GM23338 (cell line): ENCODE data around the gene MFSD6. TPM values are rescaled to one million over a fixed set of nuclear protein-coding genes. Genes with fewer than 3 reads are reported as not detected.

Source experiments
- ATAC-seq: fragments of 200-7000 bp; cut with Tn5 transposase; 3 replicates; pipeline ENCODE4 v1.9.1; 2020
- DNase-seq: peaks from one replicate; pipeline ENCODE4 v3.0.0-alpha.2; 2015; ENCODE audit warnings: low spot score
- H2AFZ ChIP-seq: fragments of 200-600 bp; sonication (generic); 2 replicates; pipeline ENCODE4 v1.8.0; 2016; ENCODE audit warnings: antibody characterized with exemption, mild to moderate bottlenecking, moderate library complexity
- H3F3A ChIP-seq: fragments of 200-600 bp; sonication (generic); replicated peaks from 2 replicates; pipeline ENCODE4 v1.8.0; 2017; ENCODE audit warnings: antibody characterized with exemption, mixed run types, low read depth
- H3K27ac ChIP-seq: fragments of 200-600 bp; sonication (generic); 2 replicates; pipeline ENCODE4 v1.6.1; 2016; ENCODE audit warnings: low read depth
- H3K27me3 ChIP-seq: fragments of 200-600 bp; sonication (generic); 2 replicates; pipeline ENCODE4 v1.8.0; 2016; ENCODE audit warnings: mild to moderate bottlenecking, mixed run types, moderate library complexity; ENCODE audit not compliant: insufficient read depth
- H3K36me3 ChIP-seq: fragments of 200-600 bp; sonication (generic); 2 replicates; pipeline ENCODE4 v1.8.0; 2016; ENCODE audit warnings: mild to moderate bottlenecking; ENCODE audit not compliant: insufficient read depth
- H3K4me1 ChIP-seq: fragments of 200-600 bp; sonication (generic); 2 replicates; pipeline ENCODE4 v1.8.0; 2016; ENCODE audit warnings: mild to moderate bottlenecking, moderate library complexity; ENCODE audit not compliant: insufficient read depth
- H3K4me2 ChIP-seq: fragments of 200-600 bp; sonication (generic); 2 replicates; pipeline ENCODE4 v1.7.1; 2017; ENCODE audit warnings: mixed run types
- H3K4me3 ChIP-seq: fragments of 200-600 bp; sonication (generic); 2 replicates; pipeline ENCODE4 v1.6.1; 2016; ENCODE audit warnings: mixed run types
- H3K79me2 ChIP-seq: fragments of 200-600 bp; sonication (generic); replicated peaks from 2 replicates; pipeline ENCODE4 v1.8.0; 2017; ENCODE audit warnings: mild to moderate bottlenecking; ENCODE audit not compliant: insufficient read depth
- H3K9me2 ChIP-seq: fragments of 200-600 bp; sonication (generic); 2 replicates; pipeline ENCODE4 v1.8.0; 2017; ENCODE audit not compliant: insufficient read depth
- H4K20me1 ChIP-seq: fragments of 200-600 bp; sonication (generic); replicated peaks from 2 replicates; pipeline ENCODE4 v1.8.0; 2017; ENCODE audit warnings: mild to moderate bottlenecking; ENCODE audit not compliant: insufficient read depth
- H3K27ac Mint-ChIP-seq: 2 replicates; pipeline ENCODE4 v1.8.0; 2020; ENCODE audit warnings: inconsistent platforms, mild to moderate bottlenecking, moderate library complexity, mixed read lengths
- H3K27me3 Mint-ChIP-seq: 3 replicates; pipeline ENCODE4 v1.8.0; 2022; ENCODE audit warnings: low read depth, mild to moderate bottlenecking, moderate library complexity, mixed read lengths, inconsistent platforms; ENCODE audit not compliant: insufficient read depth, poor library complexity
- H3K36me3 Mint-ChIP-seq: 3 replicates; pipeline ENCODE4 v1.8.0; 2021; ENCODE audit warnings: low read depth, mild to moderate bottlenecking, inconsistent platforms, moderate library complexity, mixed read lengths
- H3K4me1 Mint-ChIP-seq: 3 replicates; pipeline ENCODE4 v1.8.0; 2020; ENCODE audit warnings: mild to moderate bottlenecking, inconsistent platforms, mixed read lengths
- H3K4me3 Mint-ChIP-seq: 3 replicates; pipeline ENCODE4 v1.8.0; 2021; ENCODE audit warnings: moderate library complexity, mild to moderate bottlenecking, inconsistent platforms, mixed read lengths
- H3K9me3 Mint-ChIP-seq: 3 replicates; pipeline ENCODE4 v1.8.0; 2020; ENCODE audit warnings: moderate library complexity, mild to moderate bottlenecking, inconsistent platforms, mixed read lengths
- CREB1 ChIP-seq: fragments of 250-450 bp; sonication (Bioruptor Pico); IDR thresholded peaks from 2 replicates; pipeline ENCODE4 v1.5.0; 2020; ENCODE audit warnings: low read depth, mild to moderate bottlenecking, moderate library complexity
- ETS1 ChIP-seq: IDR thresholded peaks from 2 replicates; pipeline ENCODE4 v1.6.1; 2016; ENCODE audit warnings: antibody characterized with exemption
- EZH2 ChIP-seq: fragments of 200-600 bp; sonication (generic); IDR thresholded peaks from one replicate; pipeline ENCODE4 v1.8.0; 2017; ENCODE audit warnings: antibody characterized with exemption, mild to moderate bottlenecking, low read depth; ENCODE audit not compliant: unreplicated experiment
- EZH2phosphoT487 ChIP-seq: fragments of 200-600 bp; sonication (generic); IDR thresholded peaks from one replicate; pipeline ENCODE4 v1.8.1; 2018; ENCODE audit warnings: antibody characterized with exemption; ENCODE audit not compliant: unreplicated experiment
- JUNB ChIP-seq: IDR thresholded peaks from one replicate; pipeline ENCODE4 v1.6.1; 2016; ENCODE audit warnings: antibody characterized with exemption; ENCODE audit not compliant: unreplicated experiment
- NANOG ChIP-seq: IDR thresholded peaks from 2 replicates; pipeline ENCODE4 v1.6.1; 2016; ENCODE audit warnings: antibody characterized with exemption, borderline replicate concordance
- POLR2AphosphoS5 ChIP-seq: IDR thresholded peaks from 2 replicates; pipeline ENCODE4 v1.6.1; 2016; ENCODE audit warnings: antibody characterized with exemption, low read depth
- STAT1 ChIP-seq: IDR thresholded peaks from one replicate; pipeline ENCODE4 v1.6.1; 2016; ENCODE audit warnings: antibody characterized with exemption; ENCODE audit not compliant: unreplicated experiment
- ZNF114 ChIP-seq: fragments of 250-450 bp; sonication (Bioruptor Pico); IDR thresholded peaks from 2 replicates; pipeline ENCODE4 v1.5.0; 2020; ENCODE audit warnings: mild to moderate bottlenecking, moderate library complexity
- ZNF331 ChIP-seq: fragments of 250-450 bp; sonication (Bioruptor Pico); IDR thresholded peaks from 2 replicates; pipeline ENCODE4 v1.5.0; 2020; ENCODE audit warnings: low read depth, mild to moderate bottlenecking, moderate library complexity
- ZNF462 ChIP-seq: fragments of 250-450 bp; sonication (Bioruptor Pico); IDR thresholded peaks from 2 replicates; pipeline ENCODE4 v1.5.0; 2020; ENCODE audit warnings: mild to moderate bottlenecking, moderate library complexity
- polyA plus RNA-seq: library from polyadenylated mRNA; unstranded; fragments of >200 nt; fragmentation: Nextera tagmentation; extraction: Ambion mirVana; gene quantifications from 2 replicates; pipeline ENCODE4 v1.2.1, GENCODE V29; 2016
- total RNA-seq: library from RNA; depleted of rRNA; stranded (reverse); fragments of >200 nt; shearing (Covaris generic); gene quantifications from 2 replicates; pipeline ENCODE4 v1.2.3, GENCODE V29; 2014
- TF ChIP-seq, protein P1 (sequence below), 2 experiments: fragments of 200-600 bp in 1 of 2; sonication (generic) in 1 of 2; conservative IDR thresholded peaks; 2 replicates each; pipeline versions ENCODE4 v1.5.1 to v1.6.1; 2016 to 2017; ENCODE audit warnings: antibody characterized with exemption in 2 of 2, low read depth in 2 of 2, mild to moderate bottlenecking in 2 of 2, moderate library complexity in 1 of 2
- TF ChIP-seq, protein P2 (sequence below): IDR thresholded peaks from one replicate; pipeline ENCODE4 v1.6.1; 2018; ENCODE audit warnings: antibody characterized with exemption; ENCODE audit not compliant: unreplicated experiment

The MFSD6 gene
- total and polyA plus RNA-seq, 2 experiments from 2014 or later = 2.3 to 9.6 TPM

GRCh38 chr2:190420801-190421200 lies 12.6 kb downstream of the MFSD6 start:
- H3K79me2 ChIP-seq = no peaks in the 10 kb centered on the region
- no peak overlapping the region for H3K4me3 ChIP-seq
- Mint-ChIP-seq H3K27me3 (no peaks in the 10 kb centered on the region), H3K4me3 (no peak overlapping the region), H3K27ac (no peak overlapping the region), H3K4me1 (peaks cover 5% of the 10 kb centered on the region; the same call in 2 of the 3 replicates), H3K36me3 (no peaks in the 10 kb centered on the region), H3K9me3 (no peaks in the 10 kb centered on the region)
- no peak overlapping the region for H3K27ac ChIP-seq
- H3F3A ChIP-seq = no peaks in the 10 kb centered on the region
- H3K9me2 ChIP-seq = no peaks in the 10 kb centered on the region
- H2AFZ ChIP-seq = no peak overlapping the region
- no peaks in the 10 kb centered on the region for H3K36me3 ChIP-seq
- H3K4me2 ChIP-seq = no peak overlapping the region
- DNase-seq (no peak), ATAC-seq (no peak)
- no peaks in the 10 kb centered on the region for H3K4me1 ChIP-seq
- H3K27me3 ChIP-seq = no peaks in the 10 kb centered on the region
- no peaks in the 10 kb centered on the region for H4K20me1 ChIP-seq
- no peak for TF ChIP-seq EZH2
- TF ChIP-seq ZNF331 = no peak
- TF ChIP-seq NANOG = no peak
- TF ChIP-seq, protein P1, sequence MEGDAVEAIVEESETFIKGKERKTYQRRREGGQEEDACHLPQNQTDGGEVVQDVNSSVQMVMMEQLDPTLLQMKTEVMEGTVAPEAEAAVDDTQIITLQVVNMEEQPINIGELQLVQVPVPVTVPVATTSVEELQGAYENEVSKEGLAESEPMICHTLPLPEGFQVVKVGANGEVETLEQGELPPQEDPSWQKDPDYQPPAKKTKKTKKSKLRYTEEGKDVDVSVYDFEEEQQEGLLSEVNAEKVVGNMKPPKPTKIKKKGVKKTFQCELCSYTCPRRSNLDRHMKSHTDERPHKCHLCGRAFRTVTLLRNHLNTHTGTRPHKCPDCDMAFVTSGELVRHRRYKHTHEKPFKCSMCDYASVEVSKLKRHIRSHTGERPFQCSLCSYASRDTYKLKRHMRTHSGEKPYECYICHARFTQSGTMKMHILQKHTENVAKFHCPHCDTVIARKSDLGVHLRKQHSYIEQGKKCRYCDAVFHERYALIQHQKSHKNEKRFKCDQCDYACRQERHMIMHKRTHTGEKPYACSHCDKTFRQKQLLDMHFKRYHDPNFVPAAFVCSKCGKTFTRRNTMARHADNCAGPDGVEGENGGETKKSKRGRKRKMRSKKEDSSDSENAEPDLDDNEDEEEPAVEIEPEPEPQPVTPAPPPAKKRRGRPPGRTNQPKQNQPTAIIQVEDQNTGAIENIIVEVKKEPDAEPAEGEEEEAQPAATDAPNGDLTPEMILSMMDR (conservative IDR thresholded peaks at IDR 0.05; ENCODE audit: low read depth in 2 of 2) = no peak
- no peak for TF ChIP-seq ZNF114
- TF ChIP-seq CREB1 (CRISPR knock-in tag) = no peak
- no peak for TF ChIP-seq ZNF462 (CRISPR knock-in tag)
- no peak for TF ChIP-seq ETS1
- TF ChIP-seq POLR2AphosphoS5 = no peak
- no peak for TF ChIP-seq EZH2phosphoT487
- TF ChIP-seq JUNB = no peak
- TF ChIP-seq STAT1 = no peak
- TF ChIP-seq, protein P2, sequence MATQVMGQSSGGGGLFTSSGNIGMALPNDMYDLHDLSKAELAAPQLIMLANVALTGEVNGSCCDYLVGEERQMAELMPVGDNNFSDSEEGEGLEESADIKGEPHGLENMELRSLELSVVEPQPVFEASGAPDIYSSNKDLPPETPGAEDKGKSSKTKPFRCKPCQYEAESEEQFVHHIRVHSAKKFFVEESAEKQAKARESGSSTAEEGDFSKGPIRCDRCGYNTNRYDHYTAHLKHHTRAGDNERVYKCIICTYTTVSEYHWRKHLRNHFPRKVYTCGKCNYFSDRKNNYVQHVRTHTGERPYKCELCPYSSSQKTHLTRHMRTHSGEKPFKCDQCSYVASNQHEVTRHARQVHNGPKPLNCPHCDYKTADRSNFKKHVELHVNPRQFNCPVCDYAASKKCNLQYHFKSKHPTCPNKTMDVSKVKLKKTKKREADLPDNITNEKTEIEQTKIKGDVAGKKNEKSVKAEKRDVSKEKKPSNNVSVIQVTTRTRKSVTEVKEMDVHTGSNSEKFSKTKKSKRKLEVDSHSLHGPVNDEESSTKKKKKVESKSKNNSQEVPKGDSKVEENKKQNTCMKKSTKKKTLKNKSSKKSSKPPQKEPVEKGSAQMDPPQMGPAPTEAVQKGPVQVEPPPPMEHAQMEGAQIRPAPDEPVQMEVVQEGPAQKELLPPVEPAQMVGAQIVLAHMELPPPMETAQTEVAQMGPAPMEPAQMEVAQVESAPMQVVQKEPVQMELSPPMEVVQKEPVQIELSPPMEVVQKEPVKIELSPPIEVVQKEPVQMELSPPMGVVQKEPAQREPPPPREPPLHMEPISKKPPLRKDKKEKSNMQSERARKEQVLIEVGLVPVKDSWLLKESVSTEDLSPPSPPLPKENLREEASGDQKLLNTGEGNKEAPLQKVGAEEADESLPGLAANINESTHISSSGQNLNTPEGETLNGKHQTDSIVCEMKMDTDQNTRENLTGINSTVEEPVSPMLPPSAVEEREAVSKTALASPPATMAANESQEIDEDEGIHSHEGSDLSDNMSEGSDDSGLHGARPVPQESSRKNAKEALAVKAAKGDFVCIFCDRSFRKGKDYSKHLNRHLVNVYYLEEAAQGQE = no peak
